ENCODE measurements around the gene TRAPPC2.

DNA sequence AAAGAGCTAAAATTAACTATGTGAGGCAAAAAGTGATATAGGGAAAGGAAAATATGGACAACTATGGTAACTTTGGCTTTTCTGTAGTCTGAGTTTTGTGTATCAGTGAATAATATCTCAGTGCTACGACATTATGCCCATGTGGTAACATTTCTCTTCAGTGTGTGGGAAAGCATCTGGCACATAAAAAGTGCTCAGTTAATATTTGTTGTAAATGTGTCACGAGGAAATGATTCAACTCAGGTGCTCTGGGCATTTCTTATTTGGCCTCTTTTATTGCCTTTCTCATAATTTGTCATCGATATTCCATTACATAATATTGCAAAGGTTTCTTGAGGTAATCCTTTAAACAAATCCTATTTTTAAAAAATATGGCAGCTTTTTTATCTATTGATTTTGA, 17.7 kb upstream of the TRAPPC2 start:
- TF ChIP-seq EZH2 (optimal IDR thresholded peaks at IDR 0.05; ENCODE audit: low read depth, low read length): no peak
- TF ChIP-seq, protein P1, sequence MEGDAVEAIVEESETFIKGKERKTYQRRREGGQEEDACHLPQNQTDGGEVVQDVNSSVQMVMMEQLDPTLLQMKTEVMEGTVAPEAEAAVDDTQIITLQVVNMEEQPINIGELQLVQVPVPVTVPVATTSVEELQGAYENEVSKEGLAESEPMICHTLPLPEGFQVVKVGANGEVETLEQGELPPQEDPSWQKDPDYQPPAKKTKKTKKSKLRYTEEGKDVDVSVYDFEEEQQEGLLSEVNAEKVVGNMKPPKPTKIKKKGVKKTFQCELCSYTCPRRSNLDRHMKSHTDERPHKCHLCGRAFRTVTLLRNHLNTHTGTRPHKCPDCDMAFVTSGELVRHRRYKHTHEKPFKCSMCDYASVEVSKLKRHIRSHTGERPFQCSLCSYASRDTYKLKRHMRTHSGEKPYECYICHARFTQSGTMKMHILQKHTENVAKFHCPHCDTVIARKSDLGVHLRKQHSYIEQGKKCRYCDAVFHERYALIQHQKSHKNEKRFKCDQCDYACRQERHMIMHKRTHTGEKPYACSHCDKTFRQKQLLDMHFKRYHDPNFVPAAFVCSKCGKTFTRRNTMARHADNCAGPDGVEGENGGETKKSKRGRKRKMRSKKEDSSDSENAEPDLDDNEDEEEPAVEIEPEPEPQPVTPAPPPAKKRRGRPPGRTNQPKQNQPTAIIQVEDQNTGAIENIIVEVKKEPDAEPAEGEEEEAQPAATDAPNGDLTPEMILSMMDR (IDR thresholded peaks at IDR 0.05; ENCODE audit: low read length): no peak
